ENCODE data around the gene ATP2A1.

DNA sequence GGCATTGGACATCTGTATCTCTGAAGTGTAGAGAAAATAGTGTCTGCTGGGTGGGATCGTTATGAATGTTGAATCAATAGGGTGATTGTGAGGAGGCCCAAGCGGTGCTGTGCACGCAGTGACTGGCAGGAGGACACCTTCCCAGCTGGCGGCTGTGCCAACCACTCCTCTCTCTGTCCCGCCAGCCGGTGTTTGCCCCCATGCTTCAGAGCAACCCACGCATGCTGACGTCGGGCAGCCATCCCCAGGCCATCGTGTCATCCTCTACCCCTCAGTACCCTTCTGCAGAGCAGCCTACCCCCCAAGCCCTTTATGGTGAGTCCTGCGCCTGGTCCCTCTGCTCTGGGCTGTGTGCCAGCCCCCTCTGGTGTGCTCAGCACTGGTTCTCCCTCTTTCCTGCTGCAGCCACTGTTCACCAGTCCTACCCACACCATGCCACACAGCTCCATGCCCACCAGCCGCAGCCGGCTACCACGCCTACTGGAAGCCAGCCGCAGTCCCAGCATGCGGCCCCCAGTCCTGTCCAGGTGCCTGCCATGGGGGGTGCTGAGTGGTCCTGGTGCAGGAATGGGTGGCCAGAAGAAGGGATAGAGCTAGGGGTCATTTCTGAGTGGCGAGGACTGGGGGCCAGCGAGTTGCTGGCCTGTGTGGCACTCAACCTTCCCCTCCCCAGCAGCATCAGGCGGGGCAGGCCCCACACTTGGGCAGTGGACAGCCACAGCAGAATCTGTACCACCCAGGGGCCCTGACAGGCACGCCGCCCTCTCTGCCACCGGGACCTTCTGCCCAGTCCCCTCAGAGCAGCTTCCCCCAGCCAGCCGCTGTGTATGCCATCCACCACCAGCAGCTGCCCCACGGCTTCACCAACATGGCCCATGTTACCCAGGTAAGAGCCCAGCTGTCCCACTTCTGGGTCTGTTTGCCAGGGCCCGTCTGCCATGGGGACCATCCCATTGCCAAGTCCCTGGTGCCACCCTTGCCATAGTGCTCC is 43.1 kb upstream of the ATP2A1 start:
- TF ChIP-seq, protein P1, sequence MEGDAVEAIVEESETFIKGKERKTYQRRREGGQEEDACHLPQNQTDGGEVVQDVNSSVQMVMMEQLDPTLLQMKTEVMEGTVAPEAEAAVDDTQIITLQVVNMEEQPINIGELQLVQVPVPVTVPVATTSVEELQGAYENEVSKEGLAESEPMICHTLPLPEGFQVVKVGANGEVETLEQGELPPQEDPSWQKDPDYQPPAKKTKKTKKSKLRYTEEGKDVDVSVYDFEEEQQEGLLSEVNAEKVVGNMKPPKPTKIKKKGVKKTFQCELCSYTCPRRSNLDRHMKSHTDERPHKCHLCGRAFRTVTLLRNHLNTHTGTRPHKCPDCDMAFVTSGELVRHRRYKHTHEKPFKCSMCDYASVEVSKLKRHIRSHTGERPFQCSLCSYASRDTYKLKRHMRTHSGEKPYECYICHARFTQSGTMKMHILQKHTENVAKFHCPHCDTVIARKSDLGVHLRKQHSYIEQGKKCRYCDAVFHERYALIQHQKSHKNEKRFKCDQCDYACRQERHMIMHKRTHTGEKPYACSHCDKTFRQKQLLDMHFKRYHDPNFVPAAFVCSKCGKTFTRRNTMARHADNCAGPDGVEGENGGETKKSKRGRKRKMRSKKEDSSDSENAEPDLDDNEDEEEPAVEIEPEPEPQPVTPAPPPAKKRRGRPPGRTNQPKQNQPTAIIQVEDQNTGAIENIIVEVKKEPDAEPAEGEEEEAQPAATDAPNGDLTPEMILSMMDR (IDR thresholded peaks at IDR 0.05): no peak
- no peak for TF ChIP-seq POLR2A (IDR thresholded peaks at IDR 0.05)

Data from uterus (tissue), 2 donors.